Body of pancreas (tissue), 4 donors: ENCODE results near the gene AK9.
A peak's percentile ranks its signal among the peaks of the same experiment; 100 is the strongest.

Experiments
- POLR2A ChIP-seq, 3 donors: fragments of 450-650 bp; IDR thresholded peaks; one replicate each; pipeline ENCODE4 v1.6.1; 2016; ENCODE audit warnings: antibody characterized with exemption in 3 of 3, mild to moderate bottlenecking in 2 of 3
- TF ChIP-seq, protein P1 (sequence below), 7 experiments: fragments of 450-650 bp in 4 of 7; fragments of 200-600 bp in 3 of 7; sonication (generic) in 3 of 7; IDR thresholded peaks; one replicate each; pipeline ENCODE4 v1.5.1; 2016 to 2019; ENCODE audit warnings: antibody characterized with exemption in 7 of 7

DNA sequence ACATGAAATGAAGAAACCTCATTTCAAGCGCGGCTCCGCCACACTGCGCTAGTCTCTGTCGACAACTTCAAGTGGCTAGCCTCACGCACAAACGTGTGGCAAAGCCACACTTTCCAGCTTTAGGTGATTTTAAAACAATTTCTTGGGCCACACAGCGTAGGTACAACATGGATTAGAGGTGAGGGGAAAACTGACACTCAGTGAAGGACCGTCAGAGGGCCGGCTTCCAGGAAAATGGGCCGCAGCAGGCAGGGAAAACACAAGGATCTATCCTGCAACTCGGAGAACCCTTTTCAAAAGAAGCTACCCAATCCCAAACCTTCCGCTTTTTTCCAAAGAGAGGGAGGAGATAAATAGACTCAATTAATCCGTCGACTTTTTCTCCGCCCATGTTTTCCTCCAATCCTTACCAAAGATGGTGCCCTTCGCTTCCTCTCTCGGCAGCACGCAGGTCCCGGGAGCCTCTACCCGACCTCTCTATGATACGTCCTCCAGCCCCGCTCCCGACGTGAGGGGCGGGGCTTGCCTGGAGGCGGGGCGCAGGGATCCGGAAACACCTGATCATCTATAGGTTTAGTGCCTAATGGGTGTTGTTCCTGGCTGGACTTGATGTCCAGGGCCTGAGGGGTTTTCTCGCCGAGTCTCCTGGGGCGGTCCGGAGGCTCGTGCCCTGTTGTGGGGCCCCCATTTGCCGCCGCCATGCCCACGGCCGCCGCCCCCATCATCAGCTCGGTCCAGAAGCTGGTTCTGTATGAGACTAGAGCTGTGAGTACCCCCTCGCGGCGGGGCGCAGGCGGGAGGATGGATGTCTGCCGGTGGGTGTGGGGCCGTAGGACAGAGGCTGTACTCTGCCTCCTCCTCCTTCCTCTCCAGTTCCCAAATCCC, at the start of gene AK9, which contains the start of gene FIG4:
- TF ChIP-seq, protein P1, sequence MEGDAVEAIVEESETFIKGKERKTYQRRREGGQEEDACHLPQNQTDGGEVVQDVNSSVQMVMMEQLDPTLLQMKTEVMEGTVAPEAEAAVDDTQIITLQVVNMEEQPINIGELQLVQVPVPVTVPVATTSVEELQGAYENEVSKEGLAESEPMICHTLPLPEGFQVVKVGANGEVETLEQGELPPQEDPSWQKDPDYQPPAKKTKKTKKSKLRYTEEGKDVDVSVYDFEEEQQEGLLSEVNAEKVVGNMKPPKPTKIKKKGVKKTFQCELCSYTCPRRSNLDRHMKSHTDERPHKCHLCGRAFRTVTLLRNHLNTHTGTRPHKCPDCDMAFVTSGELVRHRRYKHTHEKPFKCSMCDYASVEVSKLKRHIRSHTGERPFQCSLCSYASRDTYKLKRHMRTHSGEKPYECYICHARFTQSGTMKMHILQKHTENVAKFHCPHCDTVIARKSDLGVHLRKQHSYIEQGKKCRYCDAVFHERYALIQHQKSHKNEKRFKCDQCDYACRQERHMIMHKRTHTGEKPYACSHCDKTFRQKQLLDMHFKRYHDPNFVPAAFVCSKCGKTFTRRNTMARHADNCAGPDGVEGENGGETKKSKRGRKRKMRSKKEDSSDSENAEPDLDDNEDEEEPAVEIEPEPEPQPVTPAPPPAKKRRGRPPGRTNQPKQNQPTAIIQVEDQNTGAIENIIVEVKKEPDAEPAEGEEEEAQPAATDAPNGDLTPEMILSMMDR (IDR thresholded peaks at IDR 0.05) = peak in 3 of 7 experiments; percentile 7 to 21 (median 17)
- peak; percentile 50 to 81 (median 74) for TF ChIP-seq POLR2A (IDR thresholded peaks at IDR 0.05)
